Activated T-cell treated with anti-CD3 and anti-CD28 coated beads for 48 hours (primary cell): ENCODE results near the gene HMGXB4.
A peak's percentile ranks its signal among the peaks of the same experiment; 100 is the strongest.

Experiments used
- DNase-seq: peaks from one replicate; pipeline ENCODE4 v3.0.0-alpha.2; 2020; ENCODE audit warnings: low read depth

The HMGXB4 gene

DNA sequence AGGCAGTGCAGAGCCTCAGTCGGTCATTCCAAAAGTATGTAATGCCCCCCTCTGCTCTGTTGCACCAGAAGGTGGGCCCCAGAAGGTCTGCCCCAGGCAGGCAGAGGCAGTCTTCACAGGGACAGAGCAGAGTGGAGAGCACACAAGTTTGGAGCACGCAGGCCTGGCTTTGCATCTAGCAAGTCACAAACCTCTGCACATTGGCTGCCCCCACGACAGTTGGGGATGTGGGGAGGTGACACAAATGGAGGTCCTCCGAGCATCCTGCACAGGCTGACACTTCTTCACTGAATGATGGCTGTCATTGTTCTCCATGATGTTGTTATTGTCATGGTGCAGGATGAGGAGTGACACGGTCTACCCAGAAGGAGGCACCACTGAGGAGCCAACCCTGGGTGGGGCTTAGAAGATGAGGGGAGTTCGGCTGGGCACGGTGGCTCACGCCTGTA, 54.3 kb downstream of the HMGXB4 start:
- DNase-seq = no peak

DNA sequence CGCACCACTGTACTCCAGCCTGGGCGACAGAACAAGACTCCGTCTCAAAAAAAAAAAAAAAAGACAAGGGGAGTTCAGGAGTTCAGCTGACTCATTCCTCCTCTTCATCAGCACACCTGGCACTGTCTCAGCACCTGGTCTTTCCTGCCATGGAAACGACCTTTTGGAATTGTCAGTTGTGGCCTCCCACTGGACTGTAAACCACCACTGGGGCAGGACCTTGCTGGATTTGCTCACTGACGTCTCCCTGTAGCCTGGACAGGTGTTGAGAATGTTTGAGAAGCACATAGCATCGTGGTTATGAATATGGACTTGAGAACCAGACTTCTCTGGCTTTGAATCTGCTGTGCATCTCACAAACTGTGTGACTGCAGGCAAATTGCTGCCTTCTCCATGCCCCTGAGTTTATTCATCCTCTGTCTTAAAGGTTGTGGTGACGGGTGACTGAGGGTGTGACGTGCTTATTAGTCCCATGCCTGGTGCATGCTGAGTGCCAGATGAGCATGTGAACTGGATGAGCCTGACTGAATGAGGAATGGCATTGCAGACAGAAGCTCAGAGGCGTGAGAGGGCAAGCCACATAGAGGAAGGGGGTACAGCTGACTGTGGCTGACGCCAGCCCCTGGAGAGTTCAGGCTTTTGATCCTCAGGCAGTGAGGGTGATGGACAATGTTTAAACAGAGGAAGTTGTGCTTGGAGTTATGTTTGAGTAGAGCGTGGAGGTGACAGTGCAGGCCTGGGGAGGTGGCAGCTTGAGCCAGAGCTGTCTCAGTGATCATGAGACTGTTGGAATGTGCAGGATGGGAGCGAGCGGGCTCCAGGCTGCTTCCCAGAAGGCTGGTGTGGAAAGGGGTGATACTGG, 55.1 kb downstream of the HMGXB4 start:
- no peak for DNase-seq

DNA sequence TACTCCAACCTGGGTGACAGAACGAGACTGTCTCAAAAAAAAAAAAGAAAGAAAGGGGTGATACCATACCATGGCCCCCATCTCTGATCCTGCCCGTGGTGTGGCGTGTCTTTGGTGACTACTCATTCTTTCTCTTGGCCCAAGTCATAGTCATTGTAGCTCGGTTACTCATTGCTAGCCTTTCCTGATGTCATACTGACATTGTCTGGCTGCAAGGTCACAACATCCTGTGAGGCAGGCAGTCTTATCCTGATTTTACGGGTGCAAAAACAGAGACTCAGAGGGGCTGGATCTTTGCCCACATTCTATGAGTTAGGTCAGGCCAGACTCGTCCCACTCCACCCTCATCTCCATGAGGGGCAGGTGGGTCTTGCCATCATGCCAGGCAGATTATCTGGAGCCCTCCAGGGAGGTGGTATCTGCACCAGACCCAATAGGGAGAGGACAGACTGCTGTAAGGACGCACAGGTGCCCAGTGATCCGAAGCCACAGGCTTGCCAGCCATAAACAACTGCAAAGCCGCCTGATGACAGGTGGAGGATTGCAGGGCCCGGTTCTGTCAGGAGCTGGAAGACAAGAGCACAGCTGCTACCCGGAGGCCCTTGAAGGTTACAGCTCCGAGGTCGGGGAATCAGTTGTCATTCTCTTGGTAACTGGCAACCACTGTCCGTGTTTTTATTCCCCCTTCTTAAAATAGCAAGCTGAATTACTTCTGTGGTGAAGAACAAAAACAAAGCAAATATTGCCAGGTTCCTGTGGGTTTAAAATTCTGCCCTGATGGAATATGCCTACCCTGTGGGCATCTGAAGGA, 56.2 kb downstream of the HMGXB4 start:
- peak; percentile 28 for DNase-seq

DNA sequence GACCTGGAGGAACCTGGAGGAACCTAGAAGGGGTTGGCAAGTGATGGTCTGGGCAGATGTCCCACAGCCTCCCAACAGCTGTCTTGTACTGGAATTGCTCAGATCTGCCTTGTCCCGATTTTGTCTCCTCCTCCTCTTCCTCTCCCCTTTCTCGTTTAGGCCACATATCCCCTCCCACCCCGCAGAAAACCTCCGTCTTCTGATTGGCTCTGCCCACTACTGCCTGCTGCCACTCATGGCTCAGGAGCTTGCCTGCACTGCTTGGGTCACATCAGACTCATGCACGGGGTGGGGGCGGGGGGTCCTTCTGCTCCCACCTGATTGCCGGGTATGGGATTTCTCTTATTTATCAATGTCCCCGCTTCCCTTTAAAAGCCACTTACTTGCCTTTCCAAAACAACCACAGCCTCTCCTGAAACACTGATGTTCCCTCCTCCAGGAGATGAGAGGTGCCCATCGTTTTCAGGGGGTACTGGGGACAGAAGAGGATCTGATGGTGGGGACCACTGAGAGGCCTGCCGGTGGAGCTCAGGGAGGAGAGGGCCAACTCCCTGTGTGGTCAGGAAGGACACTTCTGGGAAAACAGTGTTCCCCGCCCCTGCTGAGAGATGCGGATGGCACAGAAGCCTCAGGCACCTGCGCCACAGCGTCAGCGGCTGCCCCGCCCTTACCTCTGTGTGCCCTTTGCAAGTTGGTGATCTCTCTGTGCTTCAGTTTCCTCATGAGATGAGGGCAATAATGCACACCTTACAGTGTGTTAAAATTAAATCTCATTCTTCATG, 57.1 kb downstream of the HMGXB4 start:
- DNase-seq = no peak

DNA sequence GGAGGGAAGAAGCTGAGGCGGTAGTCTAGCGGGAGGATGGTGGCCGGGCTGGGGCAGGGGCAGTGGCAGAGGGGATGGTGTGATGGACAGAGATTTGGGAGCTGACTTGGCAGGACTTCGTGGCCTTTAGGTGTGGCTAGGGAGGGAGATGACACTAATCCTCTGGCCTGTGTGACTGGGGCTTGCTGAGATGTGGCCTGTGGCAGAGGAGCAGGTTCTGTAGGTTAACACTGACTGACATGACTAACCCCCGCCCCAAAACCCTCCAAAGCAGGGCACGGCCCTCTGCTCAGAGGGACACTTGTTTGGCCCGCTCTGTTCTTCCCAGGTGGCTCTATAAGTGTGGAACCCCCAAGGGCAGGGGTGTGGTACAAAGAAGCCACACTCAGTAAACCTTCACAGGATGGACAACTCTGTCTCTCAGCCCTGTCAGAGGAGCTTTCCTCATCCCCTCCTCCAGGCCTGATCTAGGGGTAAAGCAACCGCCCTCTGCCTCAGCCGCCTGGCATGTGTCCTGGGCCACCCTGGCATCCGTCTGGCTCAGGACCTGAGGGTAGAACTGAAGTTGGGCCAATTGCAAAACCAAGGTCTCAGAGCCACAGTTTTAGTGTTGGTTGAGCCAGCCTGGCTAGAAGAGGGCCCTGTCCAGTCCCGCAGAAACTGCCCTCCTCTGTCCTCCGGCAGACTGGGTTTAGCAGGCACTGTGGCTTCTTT, 58.0 kb downstream of the HMGXB4 start:
- DNase-seq = no peak

DNA sequence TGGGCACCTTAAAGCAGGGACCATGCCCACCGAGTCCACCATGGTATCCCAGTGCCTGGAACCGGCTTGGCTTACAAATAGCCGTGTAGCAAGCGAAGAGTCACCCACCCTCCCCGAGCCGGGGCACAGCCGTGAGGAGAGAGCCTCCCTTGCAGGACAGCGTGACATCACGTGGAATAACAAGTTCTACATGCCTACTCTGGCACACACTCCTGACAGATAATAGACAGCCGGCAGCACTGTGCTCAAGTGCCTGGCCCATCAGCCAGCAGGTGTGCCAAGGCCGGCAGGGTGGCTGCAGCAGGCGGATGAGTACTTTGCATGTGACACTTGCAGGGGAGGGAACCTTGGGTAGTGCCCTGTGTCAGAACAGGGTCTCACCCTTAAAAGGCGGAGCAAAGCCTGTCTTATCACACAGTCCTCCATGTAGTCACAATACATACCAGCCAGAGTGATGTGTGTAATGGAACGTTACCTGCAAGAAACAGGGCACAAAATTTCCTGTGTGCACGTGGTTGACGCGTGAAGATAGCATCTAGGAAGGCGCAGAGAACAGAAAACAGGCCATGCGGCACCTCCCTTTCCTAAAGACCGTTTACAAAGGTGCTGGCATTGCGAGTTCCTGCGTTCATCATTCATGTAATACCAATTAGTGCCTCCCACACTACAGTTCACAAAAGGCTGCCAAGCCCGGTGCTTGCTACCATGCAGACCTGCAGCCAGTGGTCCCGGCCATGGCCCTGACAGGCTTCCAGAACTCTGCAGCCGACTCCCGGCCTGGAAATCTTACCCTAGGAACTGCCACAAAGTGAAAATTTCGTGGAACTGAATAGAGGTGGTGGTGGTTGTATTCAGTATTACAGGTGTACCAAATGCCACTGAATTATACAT, 58.8 kb downstream of the HMGXB4 start:
- no peak for DNase-seq

DNA sequence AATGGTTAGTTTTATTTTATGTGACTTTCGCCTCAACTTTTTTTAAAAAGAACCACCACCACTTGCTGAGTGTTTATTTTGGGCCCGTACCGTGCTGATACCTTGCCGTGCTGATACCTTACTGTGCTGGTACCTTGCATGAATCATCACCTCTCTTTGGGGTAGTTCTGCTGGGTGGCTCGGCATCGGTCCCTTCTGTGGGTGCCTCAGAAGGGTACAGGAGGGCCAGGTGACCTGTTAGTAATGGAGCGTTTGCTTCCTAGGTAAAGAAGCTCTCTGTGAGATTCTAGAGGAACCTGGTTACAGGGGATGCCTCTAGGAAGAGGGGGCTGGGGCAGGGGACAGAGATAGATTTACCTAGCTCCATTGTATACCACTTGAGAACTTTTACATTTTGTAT, 59.5 kb downstream of the HMGXB4 start:
- no peak for DNase-seq

DNA sequence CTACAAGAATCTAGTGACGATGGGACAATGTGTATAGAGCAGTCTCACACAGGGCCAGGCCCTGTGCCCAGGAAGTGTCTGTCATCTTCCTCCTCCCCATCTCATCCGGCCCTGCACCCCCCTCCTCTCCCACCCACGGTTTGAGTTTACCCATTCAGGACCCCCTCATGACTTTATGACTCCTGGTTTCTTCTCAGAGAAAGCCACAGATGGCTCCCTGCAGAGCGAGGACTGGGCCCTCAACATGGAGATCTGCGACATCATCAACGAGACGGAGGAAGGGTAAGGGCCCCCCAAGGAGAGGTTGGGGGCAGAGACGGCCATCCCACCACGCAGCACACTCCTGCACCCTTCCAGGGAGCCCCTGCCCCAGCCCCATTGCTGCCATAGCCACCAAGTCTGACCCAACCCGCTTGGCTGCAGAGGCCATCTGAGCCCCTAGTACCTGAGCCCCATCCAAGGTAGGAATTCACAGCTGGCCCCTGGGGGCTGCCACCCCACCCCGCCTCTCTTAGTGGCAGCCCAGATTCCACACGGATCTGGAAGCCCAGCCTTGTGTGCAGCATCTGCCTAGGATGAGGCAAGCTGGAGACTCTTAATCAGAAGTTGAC, 60.5 kb downstream of the HMGXB4 start:
- DNase-seq = no peak

DNA sequence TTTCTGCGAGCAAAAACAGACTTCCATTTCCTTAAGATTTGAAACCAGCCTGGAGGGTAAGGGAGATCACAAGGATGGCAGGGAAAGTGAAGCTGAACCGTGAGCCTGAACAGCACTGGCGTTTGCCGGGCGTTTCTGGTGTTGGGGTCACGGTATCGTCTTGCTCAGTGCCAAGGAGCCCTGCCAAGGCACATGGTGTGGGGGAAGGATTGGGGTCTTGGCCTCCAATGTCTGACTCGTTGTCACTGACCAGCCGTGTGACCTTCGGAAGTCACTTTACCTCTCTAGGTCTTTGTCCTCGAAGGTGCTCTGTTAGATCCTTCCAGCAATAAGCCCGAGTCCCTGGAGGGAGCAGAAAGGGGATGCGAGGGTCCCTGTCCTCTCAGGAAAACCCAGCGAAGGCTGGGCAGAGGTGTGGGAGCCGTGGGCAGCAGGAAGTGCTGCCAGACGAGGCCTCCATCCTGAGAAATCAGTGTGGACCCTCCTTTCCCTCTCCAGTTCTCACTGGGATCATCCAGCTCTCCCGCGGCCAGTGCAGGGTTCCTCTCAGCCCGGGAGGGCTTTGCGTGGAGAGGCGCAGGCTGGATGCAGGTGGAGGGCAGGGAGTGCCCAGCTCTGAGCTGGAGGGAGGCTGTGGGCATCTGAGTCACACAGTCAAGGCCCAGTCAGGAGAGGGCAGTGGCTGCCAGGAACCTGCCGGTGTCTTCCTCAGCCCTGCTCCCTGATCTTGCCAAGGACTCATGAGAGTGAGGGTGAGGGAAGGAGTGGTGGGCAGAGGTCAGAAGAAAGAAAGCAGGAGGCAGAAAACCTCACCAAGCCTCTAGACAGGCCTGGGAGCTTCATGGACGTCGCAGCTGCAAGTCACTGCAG, 61.3 kb downstream of the HMGXB4 start:
- DNase-seq = no peak

DNA sequence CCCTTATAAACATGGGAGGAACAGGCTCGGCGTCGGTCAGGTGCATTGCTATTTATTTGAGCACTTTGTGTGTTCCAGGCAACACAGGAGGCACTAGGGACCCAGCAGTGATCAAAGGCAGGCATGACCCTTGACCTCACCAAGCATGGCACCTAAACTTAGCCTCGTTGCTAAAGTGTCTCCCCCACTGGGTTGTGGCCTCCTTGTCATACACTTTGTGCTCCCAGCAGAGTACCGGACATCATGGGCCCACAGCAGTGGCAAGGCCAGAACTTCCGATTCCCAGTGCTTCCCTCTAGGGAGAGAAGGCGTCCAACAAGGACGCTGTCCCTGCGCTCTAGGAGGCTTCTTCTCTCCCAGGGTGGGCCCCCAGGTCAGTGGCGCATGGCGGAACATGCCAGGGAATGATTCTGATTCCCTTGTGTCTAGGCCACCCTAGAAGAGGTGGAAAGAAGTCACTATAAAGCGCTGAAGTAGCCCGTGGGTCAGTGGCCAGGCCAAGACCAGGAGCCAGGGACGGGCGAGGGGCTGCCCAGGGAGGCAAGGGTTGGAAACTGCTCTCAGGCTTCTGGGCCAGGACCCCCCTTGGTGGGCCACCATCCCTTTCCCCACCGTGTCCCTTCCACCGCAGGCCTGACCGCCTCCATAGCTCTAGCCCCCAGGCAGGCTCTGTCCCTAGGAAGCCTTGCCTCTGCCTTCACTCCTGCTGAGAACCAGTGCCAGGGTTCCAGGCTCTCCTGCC, 62.1 kb downstream of the HMGXB4 start:
- DNase-seq = no peak

DNA sequence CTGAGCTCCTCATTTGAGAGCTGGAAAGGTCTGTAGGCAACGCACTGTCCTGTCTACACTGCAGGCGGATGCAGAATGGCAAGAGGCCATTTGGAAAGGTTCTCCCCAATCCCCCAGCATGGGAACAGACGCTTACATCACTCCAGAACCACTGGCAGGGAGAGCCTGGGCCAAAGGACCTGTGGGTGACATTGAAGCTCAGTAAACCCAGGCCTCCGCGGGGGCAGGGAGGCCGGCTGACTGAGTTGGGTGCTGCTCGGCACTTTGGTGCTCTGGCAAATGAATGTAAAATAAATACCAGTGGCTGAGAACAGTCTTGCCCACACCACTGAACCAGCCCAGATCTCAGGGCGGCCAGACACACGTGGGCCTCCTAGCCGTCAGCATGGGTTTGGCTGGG, 64.8 kb downstream of the HMGXB4 start:
- DNase-seq = no peak

DNA sequence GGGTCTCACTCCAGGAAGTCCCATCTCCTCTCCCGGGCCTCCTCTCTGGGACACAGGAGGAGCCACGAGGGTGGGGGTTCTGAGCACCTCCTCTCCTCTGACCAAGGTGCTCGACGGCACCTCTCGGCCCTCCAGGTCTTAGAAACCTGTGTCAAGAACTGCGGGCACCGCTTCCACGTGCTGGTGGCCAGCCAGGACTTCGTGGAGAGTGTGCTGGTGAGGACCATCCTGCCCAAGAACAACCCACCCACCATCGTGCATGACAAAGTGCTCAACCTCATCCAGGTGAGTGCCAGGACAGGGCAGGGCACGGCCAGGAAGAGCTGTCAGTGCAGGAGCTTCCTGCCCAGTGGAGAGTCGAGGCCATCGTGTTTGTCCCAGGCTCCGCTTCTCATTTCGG, 65.6 kb downstream of the HMGXB4 start:
- no peak for DNase-seq

DNA sequence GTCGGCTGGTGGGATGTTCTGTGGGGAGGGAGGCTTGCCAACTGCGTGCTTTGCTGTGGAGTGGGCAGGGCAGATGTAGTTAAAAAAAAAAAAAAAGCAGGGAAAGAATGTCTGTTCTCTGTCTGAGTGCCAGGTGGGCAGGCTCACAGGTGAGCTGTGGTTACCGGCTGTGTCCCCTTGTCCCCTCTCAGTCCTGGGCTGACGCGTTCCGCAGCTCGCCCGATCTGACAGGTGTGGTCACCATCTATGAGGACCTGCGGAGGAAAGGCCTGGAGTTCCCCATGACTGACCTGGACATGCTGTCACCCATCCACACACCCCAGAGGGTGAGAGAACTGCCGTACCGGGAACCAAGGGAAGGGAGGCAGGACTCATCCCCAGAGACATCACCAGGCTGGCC, 66.0 kb downstream of the HMGXB4 start:
- DNase-seq = no peak

DNA sequence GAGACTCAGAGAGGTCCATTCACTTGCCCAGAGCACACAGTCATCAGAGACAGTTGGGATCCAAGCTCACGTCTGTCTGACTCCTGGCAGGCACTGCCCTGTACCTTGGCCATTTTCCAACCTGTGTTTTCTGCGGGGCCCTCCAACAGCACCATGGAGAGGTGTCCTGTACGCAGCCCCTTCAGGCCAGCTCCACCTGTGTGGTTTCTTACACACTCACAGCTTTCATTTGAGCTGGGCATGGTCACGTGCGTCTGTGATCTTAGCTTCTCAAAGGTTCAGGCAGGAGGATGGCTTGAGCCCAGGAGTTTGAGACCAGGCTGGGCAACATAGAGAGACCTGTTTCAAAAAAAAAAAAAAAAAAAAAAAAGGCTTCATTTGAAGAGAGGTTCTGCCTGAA, 66.8 kb downstream of the HMGXB4 start:
- no peak for DNase-seq

DNA sequence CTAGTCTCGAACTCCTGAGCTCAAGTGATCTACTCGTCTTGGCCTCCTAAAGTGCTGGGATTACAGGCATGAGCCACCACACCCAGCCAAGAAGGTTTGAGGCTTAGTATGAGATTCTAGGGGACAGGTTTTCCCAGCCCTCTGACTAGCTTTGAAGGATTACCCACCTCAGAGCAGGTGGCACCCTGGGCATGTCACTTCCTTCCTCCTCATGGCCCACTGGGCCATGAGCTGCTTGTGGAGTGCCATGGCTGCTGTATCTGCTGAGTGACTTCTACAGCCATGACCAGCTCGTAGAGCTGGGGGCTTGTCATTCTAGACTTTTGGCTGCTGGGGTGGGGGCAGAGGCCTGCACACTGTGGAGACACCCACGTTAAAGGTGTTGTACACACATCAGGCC, 67.5 kb downstream of the HMGXB4 start:
- DNase-seq = no peak

DNA sequence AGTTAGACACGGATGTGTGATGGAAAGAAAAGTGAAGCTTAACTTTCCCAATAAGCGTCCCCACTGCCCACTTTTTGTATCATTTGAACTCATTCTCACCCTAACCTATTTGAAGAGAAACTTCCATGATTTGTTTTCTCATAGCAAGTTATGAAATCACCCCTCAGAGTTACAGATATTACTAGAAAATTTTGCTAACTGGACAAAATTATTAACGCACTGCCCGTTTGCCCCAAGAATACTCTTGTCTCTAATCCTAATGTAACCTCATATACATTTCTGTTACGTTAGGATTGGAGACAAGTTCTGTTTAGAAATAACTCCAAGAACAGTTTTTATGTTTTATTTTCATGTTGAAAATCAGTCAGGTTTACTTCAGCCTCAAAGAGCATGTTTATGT, 67.9 kb downstream of the HMGXB4 start:
- no peak for DNase-seq

DNA sequence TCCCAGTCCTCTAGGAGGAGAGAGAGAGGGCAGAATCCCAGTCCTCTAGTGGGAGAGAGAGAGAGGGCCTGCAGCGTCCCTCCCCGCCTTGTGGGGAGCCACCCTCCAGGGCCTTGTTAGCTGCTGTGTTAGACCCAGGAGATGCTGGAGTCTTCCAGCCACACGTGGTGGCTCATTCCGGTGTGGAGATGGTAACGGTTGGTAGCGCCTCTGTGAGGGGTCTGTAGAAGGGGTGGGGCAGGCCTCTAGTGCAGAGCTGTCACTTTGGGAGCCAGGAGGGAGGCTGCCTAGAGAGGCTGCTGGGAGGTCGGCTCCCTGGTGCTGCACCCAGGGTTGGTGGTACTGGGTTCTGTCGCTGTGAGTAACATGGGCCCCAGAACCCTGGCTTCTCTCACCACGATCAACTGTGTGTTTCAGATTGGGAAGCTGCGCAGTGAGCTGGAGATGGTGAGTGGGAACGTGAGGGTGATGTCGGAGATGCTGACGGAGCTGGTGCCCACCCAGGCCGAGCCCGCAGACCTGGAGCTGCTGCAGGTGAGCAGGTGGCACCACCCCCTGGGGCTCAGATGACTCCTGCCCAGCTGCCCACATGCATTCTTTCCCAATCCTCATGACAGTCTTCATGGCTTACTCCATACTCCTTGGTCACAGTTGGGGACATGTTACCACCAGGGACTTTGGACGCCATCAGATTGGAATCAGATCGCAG, 69.7 kb downstream of the HMGXB4 start:
- no peak for DNase-seq
